SU-DHL-6 (cell line): Measurements from ENCODE around the gene STOM.

Experiments
- H2AFZ ChIP-seq: fragments of 200-600 bp; sonication (generic); 2 replicates; pipeline ENCODE4 v1.6.1; 2014; ENCODE audit warnings: low read depth, mild to moderate bottlenecking, moderate library complexity, mixed read lengths, antibody characterized with exemption, low read length; ENCODE audit not compliant: severe bottlenecking
- H3F3A ChIP-seq: fragments of 200-600 bp; shearing (Covaris generic); 2 replicates; pipeline ENCODE4 v1.6.0; 2016; ENCODE audit warnings: antibody characterized with exemption, mild to moderate bottlenecking; ENCODE audit not compliant: insufficient read depth
- H3K27ac ChIP-seq: fragments of 200-600 bp; sonication (generic); 2 replicates; pipeline ENCODE4 v1.5.1; 2016; ENCODE audit warnings: low read depth, mild to moderate bottlenecking, low read length, moderate library complexity, mixed read lengths
- H3K27me3 ChIP-seq: fragments of 200-600 bp; sonication (generic), shearing (Covaris generic); 2 replicates; pipeline ENCODE4 v1.6.0; 2014; ENCODE audit warnings: mild to moderate bottlenecking, low read length
- H3K36me3 ChIP-seq: fragments of 200-600 bp; sonication (generic); 2 replicates; pipeline ENCODE4 v1.6.1; 2014; ENCODE audit warnings: mild to moderate bottlenecking, low read length, mixed read lengths
- H3K4me2 ChIP-seq: fragments of 300-600, 200-600 bp; shearing (Covaris generic), sonication (generic); 2 replicates; pipeline ENCODE4 v1.6.0; 2014; ENCODE audit warnings: low read length, low read depth, mild to moderate bottlenecking; ENCODE audit not compliant: poor library complexity, severe bottlenecking
- H3K4me3 ChIP-seq: fragments of 200-600 bp; sonication (generic); 2 replicates; pipeline ENCODE4 v1.5.1; 2014; ENCODE audit warnings: antibody characterized with exemption, low read length, mild to moderate bottlenecking, mixed read lengths; ENCODE audit not compliant: insufficient read depth, poor library complexity, severe bottlenecking
- H3K79me2 ChIP-seq: fragments of 200-600 bp; sonication (generic); 2 replicates; pipeline ENCODE4 v1.6.1; 2014; ENCODE audit warnings: mild to moderate bottlenecking, low read length, moderate library complexity; ENCODE audit not compliant: insufficient read depth
- H3K9ac ChIP-seq: fragments of 200-600 bp; sonication (generic); 2 replicates; pipeline ENCODE4 v1.7.0; 2014; ENCODE audit warnings: mild to moderate bottlenecking, low read length
- H3K9me2 ChIP-seq: fragments of 200-600 bp; sonication (generic); replicated peaks from 2 replicates; pipeline ENCODE4 v1.6.1; 2014; ENCODE audit warnings: low read length; ENCODE audit not compliant: insufficient read depth
- H3K9me3 ChIP-seq: fragments of 200-600 bp; sonication (generic); 2 replicates; pipeline ENCODE4 v1.6.1; 2014; ENCODE audit warnings: low read length, mixed read lengths; ENCODE audit not compliant: insufficient read depth
- H4K20me1 ChIP-seq: fragments of 200-600 bp; sonication (generic); 2 replicates; pipeline ENCODE4 v1.6.1; 2014; ENCODE audit warnings: low read depth, mild to moderate bottlenecking, antibody characterized with exemption, low read length, moderate library complexity, mixed read lengths
- CTCF ChIP-seq: fragments of 200-600 bp; sonication (generic); IDR thresholded peaks from one replicate; pipeline ENCODE4 v1.5.1; 2017; ENCODE audit warnings: antibody characterized with exemption, mild to moderate bottlenecking, low read length, moderate library complexity; ENCODE audit not compliant: insufficient read depth, poor library complexity, severe bottlenecking
- EZH2phosphoT487 ChIP-seq: fragments of 200-600 bp; sonication (generic), shearing (Covaris generic); conservative IDR thresholded peaks from 2 replicates; pipeline ENCODE4 v1.6.1; 2018; ENCODE audit warnings: mild to moderate bottlenecking, antibody characterized with exemption, low read length, moderate library complexity, mixed read lengths

STOM gene

GRCh38 chr9:121364886-121365285, 5.2 kb downstream of the STOM start:
- TF ChIP-seq EZH2phosphoT487 (no peak), CTCF (no peak)
- Histone ChIP-seq H3K79me2 (no peaks in the 10 kb centered on the region), H3K27ac (no peak overlapping the region), H2AFZ (no peak overlapping the region), H3K4me2 (no peak overlapping the region), H3F3A (no peaks in the 10 kb centered on the region), H3K9me3 (no peaks in the 10 kb centered on the region), H3K4me3 (no peak overlapping the region), H4K20me1 (no peaks in the 10 kb centered on the region), H3K9me2 (no peaks in the 10 kb centered on the region), H3K27me3 (no peaks in the 10 kb centered on the region), H3K36me3 (no peaks in the 10 kb centered on the region), H3K9ac (no peak overlapping the region)

- no peaks in the 10 kb centered on the region for H3K9me3 ChIP-seq
- H3K27ac ChIP-seq = no peak overlapping the region
- no peaks in the 10 kb centered on the region for H3K36me3 ChIP-seq
- no peaks in the 10 kb centered on the region for H3K79me2 ChIP-seq
- no peak overlapping the region for H2AFZ ChIP-seq
- no peaks in the 10 kb centered on the region for H3F3A ChIP-seq
- TF ChIP-seq CTCF (no peak), EZH2phosphoT487 (no peak)
- H3K27me3 ChIP-seq = no peaks in the 10 kb centered on the region
- no peak overlapping the region for H3K9ac ChIP-seq
- H3K4me3 ChIP-seq = no peak overlapping the region
- H3K9me2 ChIP-seq = no peaks in the 10 kb centered on the region
- H4K20me1 ChIP-seq = no peaks in the 10 kb centered on the region
- H3K4me2 ChIP-seq = no peak overlapping the region
Measured at GRCh38 chr9:121364077-121364476, 6.0 kb downstream of the STOM start.

DNA sequence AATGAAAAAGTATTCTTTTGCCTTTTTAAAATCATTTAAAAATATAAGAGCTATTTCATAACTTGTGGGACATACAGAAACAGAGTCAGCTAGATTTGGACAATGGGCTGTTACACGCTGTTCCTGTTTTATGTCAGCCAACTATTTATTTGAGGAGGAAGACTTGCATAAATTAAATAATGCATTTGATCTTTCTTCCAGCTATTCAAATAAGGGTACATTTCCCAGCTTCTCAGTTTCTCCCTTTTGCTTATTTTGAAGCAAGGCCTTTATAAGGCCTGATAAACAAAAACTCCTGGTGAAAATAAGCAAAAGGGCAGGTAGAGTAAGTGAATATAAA, 6.5 kb downstream of the STOM start:
- Histone ChIP-seq H3K4me3 (no peak overlapping the region), H3K9ac (no peak overlapping the region), H3K79me2 (no peaks in the 10 kb centered on the region), H4K20me1 (no peaks in the 10 kb centered on the region), H3K36me3 (no peaks in the 10 kb centered on the region), H3K4me2 (no peak overlapping the region), H3K9me3 (no peaks in the 10 kb centered on the region), H3K9me2 (no peaks in the 10 kb centered on the region), H3K27me3 (no peaks in the 10 kb centered on the region), H3K27ac (no peak overlapping the region), H2AFZ (no peak overlapping the region), H3F3A (no peaks in the 10 kb centered on the region)
- TF ChIP-seq CTCF = no peak
